Measurements from ENCODE around the gene NHP2. TPM values are rescaled to one million over a fixed set of nuclear protein-coding genes. Genes with fewer than 3 reads are reported as not detected.

Gene NHP2
- total and polyA plus RNA-seq, 9 of the 15 experiments (the other 6 are each of a cell fraction or from before 2014, with no cell fraction given) = 52.8 to 622 (median 144) TPM

DNA sequence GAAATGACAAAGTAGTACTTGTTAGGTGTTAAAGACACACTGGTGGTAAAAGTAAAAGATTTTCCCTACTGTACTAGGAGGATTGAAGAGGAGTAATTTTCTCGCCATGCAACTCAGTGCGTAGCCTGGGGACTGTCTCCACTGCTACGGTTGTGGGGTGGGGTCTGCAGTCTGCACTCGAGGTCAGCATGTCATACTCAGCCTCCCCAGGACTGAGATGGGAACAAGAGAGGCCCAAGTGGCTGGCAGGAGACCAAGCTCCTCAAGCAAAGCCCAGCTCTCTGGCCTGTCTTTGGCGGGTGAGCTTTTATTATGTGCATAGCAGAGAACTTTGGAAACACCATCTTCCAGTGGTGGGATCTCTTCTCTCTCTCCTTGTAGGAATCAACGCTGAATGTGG is 10.4 kb downstream of the NHP2 start (continued):
- no peak for TF ChIP-seq ZBTB34 (CRISPR knock-in tag; IDR thresholded peaks at IDR 0.05)
- no peak for TF ChIP-seq PHTF2 (CRISPR knock-in tag; IDR thresholded peaks at IDR 0.05)
- TF ChIP-seq, protein P1, sequence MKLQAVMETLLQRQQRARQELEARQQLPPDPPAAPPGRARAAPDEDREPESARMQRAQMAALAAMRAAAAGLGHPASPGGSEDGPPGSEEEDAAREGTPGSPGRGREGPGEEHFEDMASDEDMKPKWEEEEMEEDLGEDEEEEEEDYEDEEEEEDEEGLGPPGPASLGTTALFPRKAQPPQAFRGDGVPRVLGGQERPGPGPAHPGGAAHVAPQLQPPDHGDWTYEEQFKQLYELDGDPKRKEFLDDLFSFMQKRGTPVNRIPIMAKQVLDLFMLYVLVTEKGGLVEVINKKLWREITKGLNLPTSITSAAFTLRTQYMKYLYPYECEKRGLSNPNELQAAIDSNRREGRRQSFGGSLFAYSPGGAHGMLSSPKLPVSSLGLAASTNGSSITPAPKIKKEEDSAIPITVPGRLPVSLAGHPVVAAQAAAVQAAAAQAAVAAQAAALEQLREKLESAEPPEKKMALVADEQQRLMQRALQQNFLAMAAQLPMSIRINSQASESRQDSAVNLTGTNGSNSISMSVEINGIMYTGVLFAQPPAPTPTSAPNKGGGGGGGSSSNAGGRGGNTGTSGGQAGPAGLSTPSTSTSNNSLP (IDR thresholded peaks at IDR 0.05; ENCODE audit: borderline replicate concordance, low read depth, low read length) = no peak
- no peak for TF ChIP-seq PKNOX1 (IDR thresholded peaks at IDR 0.05)

GRCh38 chr5:178142642-178143041 is 11.0 kb downstream of the NHP2 start:
- Histone ChIP-seq H3K4me2 (ENCODE audit: insufficient read depth, low read length) (no peak overlapping the region), H3K79me2 (ENCODE audit: control insufficient read depth, insufficient read depth, low read length) (0 out of 3 replicates have a peak, but pooled peaks cover 2% of the 10 kb centered on the region), H2AFZ (ENCODE audit: low read depth, low read length) (no peak overlapping the region), H3K36me3 (ENCODE audit: control insufficient read depth, insufficient read depth, low read length) (peaks cover 90% of the 10 kb centered on the region), H3K27ac (ENCODE audit: extremely low read depth, low read depth, low read length) (no peak overlapping the region), H3K9me1 (ENCODE audit: control insufficient read depth, insufficient read depth, low read length) (no peaks in the 10 kb centered on the region), H3K27me3 (ENCODE audit: control insufficient read depth in 2 of 2, insufficient read depth in 2 of 2, low read length in 2 of 2) (no peaks in the 10 kb centered on the region), H4K20me1 (replicated peaks; ENCODE audit: control insufficient read depth, insufficient read depth, low read length) (0 out of 2 replicates have a peak, but pooled peaks cover 8% of the 10 kb centered on the region), H3K9me3 (replicated peaks; ENCODE audit: control insufficient read depth, insufficient read depth, low read depth, low read length) (no peaks in the 10 kb centered on the region), H3K4me3 (no peak overlapping the region), H3K4me1 (replicated peaks in 1 of 2; ENCODE audit: control insufficient read depth in 2 of 2, insufficient read depth in 2 of 2, low read length in 2 of 2) (peaks cover 0 to 11% of the 10 kb centered on the region in 2 experiments; a peak in 3 of 5 replicates), H3K9ac (ENCODE audit: insufficient read depth in 1 of 2, low read depth in 2 of 2, low read length in 2 of 2) (peak overlapping the region in 1 of 2 experiments; percentile 19; a peak in 1 of 4 replicates)
- ChIA-PET POLR2A (interaction anchor here (1.5 to 3.2 kb wide), 3 partner anchors 10 to 13 kb away, joined by 4 to 20 read pairs (median 16); partner anchors contain the start of gene NHP2), CTCF (ENCODE audit: low intra/inter-chr PET ratio) (no interaction called here)
- WGBS (ENCODE audit: insufficient coverage, low coverage, missing lambda C conversion rate) = 92% methylated on average over 19 of the region's 20 CpGs
- FAIRE-seq (no peak), DNase-seq (ENCODE audit: extremely low read depth in 1 of 4, low spot score in 3 of 4) (no peak), ATAC-seq (no peak)
- in situ Hi-C loops (cut with MboI) (no loop called here), intact Hi-C loops (cut with micrococcal nuclease) (no loop called here)
- no TSS peak for BruUV-seq (replicated peaks)
- TF ChIP-seq MYNN (IDR thresholded peaks at IDR 0.05) = 0 out of 2 replicates have a peak, but pooled peaks have one; percentile 19
- no peak for TF ChIP-seq MYNN (CRISPR knock-in tag; IDR thresholded peaks at IDR 0.05)
- no peak for TF ChIP-seq MYBL2 (IDR thresholded peaks at IDR 0.05; ENCODE audit: low read depth)
- TF ChIP-seq MYBL2 (CRISPR knock-in tag; IDR thresholded peaks at IDR 0.05; ENCODE audit: borderline replicate concordance) = no peak
- peak; percentile 55 for TF ChIP-seq POLR2G (IDR thresholded peaks at IDR 0.05; ENCODE audit: low read depth, low read length)

Data from K562 (cell line).